GM12874 (cell line): ENCODE results near the gene NXPE3.

ENCODE experiments used
- CTCF ChIP-seq: IDR thresholded peaks from 2 replicates; pipeline ENCODE4 v1.5.1; 2011; ENCODE audit warnings: low read depth, mild to moderate bottlenecking, control low read depth, low read length, moderate library complexity; ENCODE audit not compliant: insufficient read depth

NXPE3 gene

DNA sequence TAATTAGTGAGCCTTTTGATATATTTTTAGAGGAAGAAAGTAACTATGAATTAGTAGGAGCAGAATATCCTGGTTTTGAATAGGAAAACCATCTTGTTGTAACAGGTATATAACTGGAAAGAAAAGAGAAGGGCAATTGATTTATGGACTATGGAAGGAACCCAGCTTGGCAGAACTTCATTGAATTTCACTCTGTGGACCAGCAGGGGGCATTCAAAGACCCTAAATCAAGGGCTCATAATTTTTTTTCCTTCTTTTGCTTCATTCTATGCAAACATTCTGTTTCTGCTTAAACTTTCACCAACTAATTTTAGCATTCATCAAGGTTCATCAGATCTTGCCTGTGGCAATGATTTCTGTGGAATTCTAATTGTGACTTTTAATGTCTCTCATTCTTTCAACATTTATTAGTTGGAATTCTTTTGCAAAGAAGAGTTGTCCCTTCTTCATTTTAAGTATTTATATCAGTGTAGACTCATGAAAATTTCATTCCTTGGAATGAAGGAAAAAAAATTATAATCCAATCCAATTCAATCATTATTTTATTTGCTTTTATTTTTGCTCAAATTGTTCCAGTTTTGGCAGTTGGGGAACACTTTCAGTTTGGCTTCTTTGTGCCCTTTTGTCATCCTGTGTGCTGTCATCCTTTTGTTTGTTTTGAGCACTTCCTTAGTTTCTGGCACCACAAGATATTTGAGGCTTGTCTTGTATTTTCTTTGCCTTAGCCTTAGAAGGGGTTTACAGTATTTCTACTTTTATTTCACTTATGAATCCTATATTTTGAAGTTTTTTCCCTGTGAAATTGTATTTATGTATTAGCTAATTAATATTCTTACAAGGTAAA is 30.4 kb downstream of the NXPE3 start:
- peak; percentile 58 for TF ChIP-seq CTCF

DNA sequence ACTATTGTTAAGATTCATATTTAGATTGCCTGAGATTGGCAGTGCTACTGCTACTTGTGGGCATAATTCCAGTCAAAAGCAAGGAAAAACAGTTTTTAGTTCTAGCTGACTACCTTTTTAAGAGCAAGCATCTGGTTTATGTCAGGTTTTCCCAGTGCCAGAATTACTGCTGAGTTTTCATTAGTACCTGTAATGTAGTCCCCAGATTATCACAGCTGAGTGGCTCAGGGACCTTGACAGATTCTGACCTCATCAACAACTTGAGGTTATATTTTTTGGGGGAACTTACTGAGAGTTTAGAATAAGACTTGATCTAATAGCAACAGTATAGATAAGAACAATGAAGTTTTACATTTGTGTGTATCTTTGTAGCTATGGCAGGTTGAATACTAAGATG is 31.0 kb downstream of the NXPE3 start:
- TF ChIP-seq CTCF, result no peak

- no peak for TF ChIP-seq CTCF
Measured at GRCh38 chr3:101811875-101812274, 32.9 kb downstream of the NXPE3 start.

DNA sequence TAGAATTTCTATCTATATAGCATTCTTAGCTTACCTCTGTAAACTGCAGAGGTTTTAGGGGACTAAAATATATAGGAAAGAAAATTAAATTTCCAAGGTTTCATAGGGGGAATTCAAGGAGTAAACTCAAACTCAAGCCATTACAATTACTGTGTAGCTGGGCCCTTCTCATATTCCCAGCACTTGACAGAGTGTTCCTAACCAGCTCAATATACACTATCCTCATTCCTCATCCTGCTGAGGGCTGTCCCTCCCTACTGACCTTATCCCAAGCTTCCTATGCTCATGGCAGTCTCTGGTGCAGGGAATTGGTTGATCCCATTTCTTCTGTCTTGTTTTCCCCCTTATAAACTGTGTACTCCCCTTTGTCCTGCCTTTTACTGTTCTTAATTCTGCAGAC is 33.9 kb downstream of the NXPE3 start:
- TF ChIP-seq CTCF, result no peak

- no peak for TF ChIP-seq CTCF
Measured at GRCh38 chr3:101813817-101814440, 34.9 kb downstream of the NXPE3 start.

- no peak for TF ChIP-seq CTCF
Measured at GRCh38 chr3:101814835-101815234, 35.8 kb downstream of the NXPE3 start.

DNA sequence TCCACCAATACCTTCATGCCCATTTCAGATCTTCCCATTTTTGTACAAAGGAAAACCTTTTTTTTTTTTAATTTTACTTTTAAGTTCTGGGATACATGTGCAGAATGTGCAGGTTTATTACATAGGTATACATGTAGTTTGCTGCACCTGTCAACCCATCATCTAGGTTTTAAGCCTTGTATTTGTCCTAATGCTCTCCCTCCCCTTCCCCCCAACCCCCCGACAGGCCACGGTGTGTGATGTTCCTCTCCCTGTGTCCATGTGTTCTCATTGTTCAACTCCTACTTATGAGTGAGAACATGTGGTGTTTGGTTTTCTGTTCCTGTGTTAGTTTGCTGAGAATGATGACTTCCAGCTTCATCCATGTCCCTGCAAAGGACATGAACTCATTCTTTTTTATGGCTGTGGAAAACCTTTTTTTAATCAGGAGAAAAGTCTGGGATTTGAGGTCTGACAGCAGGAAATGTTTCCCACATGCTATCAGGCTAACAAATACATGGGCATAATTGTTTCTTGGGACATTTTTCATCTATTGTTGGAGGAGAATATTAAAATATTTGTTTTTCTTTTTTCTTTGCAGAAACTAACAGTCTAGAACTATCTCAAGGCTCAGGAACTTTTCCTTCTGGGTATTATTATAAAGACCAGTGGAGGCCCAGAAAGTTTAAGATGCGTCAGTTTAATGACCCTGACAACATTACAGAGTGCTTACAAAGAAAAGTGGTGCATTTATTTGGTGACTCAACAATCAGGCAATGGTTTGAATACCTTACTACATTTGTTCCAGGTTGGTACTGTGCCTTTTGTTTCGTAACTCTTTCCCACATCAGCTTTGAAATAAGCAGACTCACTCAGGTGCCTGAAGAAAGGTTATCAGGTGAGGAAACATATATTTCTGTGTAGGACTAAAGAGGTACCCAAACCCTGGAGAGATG is 37.5 kb downstream of the NXPE3 start:
- no peak for TF ChIP-seq CTCF
